Loucy (cell line): ENCODE measurements around the gene TBRG1.
A peak's percentile ranks its signal among the peaks of the same experiment; 100 is the strongest.

Source experiments
- H2AFZ ChIP-seq: fragments of 200-600 bp; sonication (generic); 2 replicates; pipeline ENCODE4 v1.6.0; 2016; ENCODE audit warnings: antibody characterized with exemption, mild to moderate bottlenecking, low read length, moderate library complexity
- H3F3A ChIP-seq: fragments of 200-600 bp; 2 replicates; pipeline ENCODE4 v1.6.0; 2016; ENCODE audit warnings: antibody characterized with exemption, low read depth, mild to moderate bottlenecking
- H3K27me3 ChIP-seq: fragments of 200-600 bp; sonication (generic); 2 replicates; pipeline ENCODE4 v1.6.1; 2014; ENCODE audit warnings: low read length, mild to moderate bottlenecking; ENCODE audit not compliant: insufficient read depth, poor library complexity, severe bottlenecking
- H3K36me3 ChIP-seq: fragments of 200-600 bp; sonication (generic); 2 replicates; pipeline ENCODE4 v1.6.1; 2016; ENCODE audit warnings: low read length; ENCODE audit not compliant: insufficient read depth
- H3K4me1 ChIP-seq: fragments of 200-600 bp; sonication (generic); 2 replicates; pipeline ENCODE4 v1.5.1; 2014; ENCODE audit warnings: low read length, mild to moderate bottlenecking; ENCODE audit not compliant: insufficient read depth, poor library complexity, severe bottlenecking
- H3K4me2 ChIP-seq: fragments of 200-600 bp; sonication (generic); 2 replicates; pipeline ENCODE4 v1.6.0; 2014; ENCODE audit warnings: antibody characterized with exemption, low read length, low read depth, mild to moderate bottlenecking; ENCODE audit not compliant: poor library complexity, severe bottlenecking
- H3K4me3 ChIP-seq: fragments of 200-600 bp; sonication (generic); 2 replicates; pipeline ENCODE4 v1.5.1; 2014; ENCODE audit warnings: low read length, mild to moderate bottlenecking, mixed read lengths; ENCODE audit not compliant: poor library complexity, severe bottlenecking
- H3K79me2 ChIP-seq: fragments of 200-600 bp; sonication (generic); 2 replicates; pipeline ENCODE4 v1.6.1; 2014; ENCODE audit warnings: low read length; ENCODE audit not compliant: insufficient read depth
- H3K9ac ChIP-seq: fragments of 200-600 bp; sonication (generic); 2 replicates; pipeline ENCODE4 v1.6.0; 2014; ENCODE audit warnings: mild to moderate bottlenecking, low read depth, low read length, moderate library complexity; ENCODE audit not compliant: poor library complexity, severe bottlenecking
- H3K9me2 ChIP-seq: fragments of 200-600 bp; sonication (generic); replicated peaks from 2 replicates; pipeline ENCODE4 v1.6.1; 2016; ENCODE audit warnings: low read depth, low read length, mixed read lengths
- H3K9me3 ChIP-seq: fragments of 200-600 bp; sonication (generic); 2 replicates; pipeline ENCODE4 v1.6.1; 2014; ENCODE audit warnings: mild to moderate bottlenecking, antibody characterized with exemption, low read length, low read depth; ENCODE audit not compliant: insufficient read depth
- H4K20me1 ChIP-seq: fragments of 200-600 bp; sonication (generic); 2 replicates; pipeline ENCODE4 v1.6.0; 2014; ENCODE audit warnings: antibody characterized with exemption, low read length, mild to moderate bottlenecking; ENCODE audit not compliant: insufficient read depth, poor library complexity, severe bottlenecking
- CTCF ChIP-seq: fragments of 200-600 bp; sonication (generic); conservative IDR thresholded peaks from 2 replicates; pipeline ENCODE4 v1.5.1; 2014; ENCODE audit warnings: mild to moderate bottlenecking, antibody characterized with exemption, low read length
- EZH2phosphoT487 ChIP-seq: fragments of 200-600 bp; IDR thresholded peaks from 2 replicates; pipeline ENCODE4 v1.6.1; 2018; ENCODE audit warnings: antibody characterized with exemption, mild to moderate bottlenecking, moderate library complexity, borderline replicate concordance

The TBRG1 gene

GRCh38 chr11:124643042-124643604, 20.5 kb downstream of the TBRG1 start:
- H4K20me1 ChIP-seq = no peaks in the 10 kb centered on the region
- no peaks in the 10 kb centered on the region for H3K79me2 ChIP-seq
- peak overlapping the region; percentile 73; the same call in 1 of the 2 replicates for H2AFZ ChIP-seq
- peak overlapping the region; percentile 37 for H3K4me2 ChIP-seq
- H3K9me2 ChIP-seq = no peaks in the 10 kb centered on the region
- TF ChIP-seq CTCF = no peak
- TF ChIP-seq EZH2phosphoT487 = no peak
- no peaks in the 10 kb centered on the region for H3K36me3 ChIP-seq
- H3F3A ChIP-seq = no peaks in the 10 kb centered on the region
- H3K27me3 ChIP-seq = no peaks in the 10 kb centered on the region
- peaks cover 14% of the 10 kb centered on the region for H3K4me1 ChIP-seq
- no peaks in the 10 kb centered on the region for H3K9me3 ChIP-seq
- H3K9ac ChIP-seq = no peak overlapping the region
- no peak overlapping the region for H3K4me3 ChIP-seq

- H3F3A ChIP-seq = no peaks in the 10 kb centered on the region
- H3K4me1 ChIP-seq = peaks cover 14% of the 10 kb centered on the region
- no peaks in the 10 kb centered on the region for H3K79me2 ChIP-seq
- H3K36me3 ChIP-seq = no peaks in the 10 kb centered on the region
- TF ChIP-seq CTCF (no peak), EZH2phosphoT487 (no peak)
- H3K9me2 ChIP-seq = no peaks in the 10 kb centered on the region
- H3K4me2 ChIP-seq = peak overlapping the region; percentile 37
- peak overlapping the region; percentile 73 for H2AFZ ChIP-seq
- peak overlapping the region; percentile 2 for H3K4me3 ChIP-seq
- H4K20me1 ChIP-seq = no peaks in the 10 kb centered on the region
- H3K9me3 ChIP-seq = no peaks in the 10 kb centered on the region
- no peaks in the 10 kb centered on the region for H3K27me3 ChIP-seq
- H3K9ac ChIP-seq = no peak overlapping the region
These were observed 21.2 kb downstream of the TBRG1 start for GRCh38 chr11:124643605-124644425.

GRCh38 chr11:124644426-124645280, 22.0 kb downstream of the TBRG1 start:
- Histone ChIP-seq H3K4me3 (no peak overlapping the region), H3K9me3 (no peaks in the 10 kb centered on the region), H3K27me3 (no peaks in the 10 kb centered on the region), H3K4me2 (no peak overlapping the region), H3K9me2 (no peaks in the 10 kb centered on the region), H3F3A (no peaks in the 10 kb centered on the region), H3K79me2 (no peaks in the 10 kb centered on the region), H3K36me3 (no peaks in the 10 kb centered on the region), H3K4me1 (peaks cover 14% of the 10 kb centered on the region), H4K20me1 (no peaks in the 10 kb centered on the region), H3K9ac (no peak overlapping the region), H2AFZ (peak overlapping the region; percentile 73)
- TF ChIP-seq CTCF (peak; percentile 93), EZH2phosphoT487 (no peak)
